Measurements from ENCODE around the gene AMELX.

GRCh38 chrX:11349661-11350337 lies 56.6 kb downstream of the AMELX start:
- TF ChIP-seq EZH2 (IDR thresholded peaks at IDR 0.05; ENCODE audit: insufficient read depth, poor library complexity, severe bottlenecking) (no peak), EZH2phosphoT487 (IDR thresholded peaks at IDR 0.05; ENCODE audit: insufficient read depth, low read depth) (no peak)

Data from GM23248 (cell line).